IPS-NIHi7 (cell line): ENCODE data around the gene SYNC.
"Not testable (repeated sequence)": the region's sequence is repeated elsewhere in the genome, so short reads cannot be mapped to it uniquely, and the experiment has no call there.

Source experiments
- DNase-seq: peaks from one replicate; pipeline ENCODE4 v3.0.0; 2012; ENCODE audit warnings: mixed read lengths; ENCODE audit errors: extremely low spot score

Gene SYNC

GRCh38 chr1:32724678-32725614, 22.4 kb upstream of the SYNC start:
- peak; percentile 76 for DNase-seq

GRCh38 chr1:32719681-32720275, 17.2 kb upstream of the SYNC start:
- DNase-seq: no peak

- DNase-seq: no peak
Observed at GRCh38 chr1:32718527-32718926, 16.0 kb upstream of the SYNC start.

- DNase-seq: no peak
Observed at GRCh38 chr1:32718036-32718435, 15.5 kb upstream of the SYNC start.

- no peak for DNase-seq
Observed at GRCh38 chr1:32717503-32717902, 14.9 kb upstream of the SYNC start.

GRCh38 chr1:32716312-32717148, 14.0 kb upstream of the SYNC start:
- peak; percentile 98 for DNase-seq

GRCh38 chr1:32715901-32716311, 13.3 kb upstream of the SYNC start:
- DNase-seq: no peak

- DNase-seq: no peak
Observed at GRCh38 chr1:32714277-32714676, 11.7 kb upstream of the SYNC start.

- no peak for DNase-seq
Observed at GRCh38 chr1:32713081-32713480, 10.5 kb upstream of the SYNC start.

- DNase-seq: not testable (repeated sequence)
Observed at GRCh38 chr1:32711221-32711620, 8.7 kb upstream of the SYNC start.

- no peak for DNase-seq
Observed at GRCh38 chr1:32709476-32709875, 6.9 kb upstream of the SYNC start.

- DNase-seq: no peak
Observed at GRCh38 chr1:32709075-32709474, 6.5 kb upstream of the SYNC start.

GRCh38 chr1:32706491-32706890, 3.9 kb upstream of the SYNC start:
- no peak for DNase-seq

- no peak for DNase-seq
Observed at GRCh38 chr1:32705516-32705915, 2.9 kb upstream of the SYNC start.

GRCh38 chr1:32703479-32704291, 1.1 kb upstream of the SYNC start:
- DNase-seq: peak; percentile 60

- DNase-seq: no peak
Observed at GRCh38 chr1:32701951-32702598, 495 bp downstream of the SYNC start.

GRCh38 chr1:32701421-32701911, 1.1 kb downstream of the SYNC start:
- DNase-seq: no peak

- not testable (repeated sequence) for DNase-seq
Observed at GRCh38 chr1:32696996-32697395, 5.6 kb downstream of the SYNC start.

- DNase-seq: no peak
Observed at GRCh38 chr1:32696041-32696440, 6.5 kb downstream of the SYNC start.

- DNase-seq: no peak
Observed at GRCh38 chr1:32695098-32695904, 7.3 kb downstream of the SYNC start.
